Astrocyte of the spinal cord (primary cell): Measurements from ENCODE around the gene NPY.

Experiments
- DNase-seq: peaks from one replicate; pipeline ENCODE4 v3.0.0; 2011; ENCODE audit warnings: low read depth, low spot score
- H3K4me3 ChIP-seq: 2 replicates; pipeline ENCODE4 v1.5.1; 2011; ENCODE audit warnings: low read depth, mild to moderate bottlenecking, low read length, moderate library complexity
- CTCF ChIP-seq: IDR thresholded peaks from 2 replicates; pipeline ENCODE4 v1.5.1; 2012; ENCODE audit warnings: low read depth, mild to moderate bottlenecking, low read length, inconsistent platforms
- in situ Hi-C: cut with HindIII; loops from 2 replicates; pipeline ENCODE4 v1.10.0; 2017; ENCODE audit warnings: low sequenced_read_pairs

Gene NPY

GRCh38 chr7:24339575-24339974 is 55.6 kb downstream of the NPY start:
- in situ Hi-C loops, result no loop called here
- H3K4me3 ChIP-seq, result no peak overlapping the region
- TF ChIP-seq CTCF, result no peak
- DNase-seq, result no peak

DNA sequence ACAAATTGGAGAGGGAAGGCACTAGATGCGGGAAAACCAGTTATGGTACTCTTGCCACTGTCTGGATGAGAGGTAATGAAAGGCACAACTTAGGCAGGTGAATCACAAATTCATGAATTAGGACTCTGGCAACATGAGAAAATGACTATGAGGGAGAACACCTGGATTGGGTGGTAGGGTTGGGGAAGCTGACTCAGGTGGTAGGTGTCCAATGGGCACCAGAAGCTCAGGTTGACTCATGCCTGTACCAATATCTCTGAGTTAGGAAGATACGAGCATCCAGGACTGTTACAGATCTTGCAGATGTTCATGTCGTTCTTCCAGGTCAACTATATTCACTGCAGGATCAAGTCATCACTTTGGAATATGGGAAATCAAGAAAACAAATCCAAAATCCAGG is 56.7 kb downstream of the NPY start:
- no peak overlapping the region for H3K4me3 ChIP-seq
- no peak for TF ChIP-seq CTCF
- in situ Hi-C loops, result no loop called here
- no peak for DNase-seq
